Neuronal stem cell (in vitro differentiated cells): ENCODE data around the gene DQX1.

Experiments used
- DNase-seq: peaks from one replicate; pipeline ENCODE4 v3.0.0-alpha.2; 2013; ENCODE audit warnings: low spot score
- H2AFZ ChIP-seq: one replicate; pipeline ENCODE4 v1.6.1; 2013; ENCODE audit warnings: mild to moderate bottlenecking, low read length, inconsistent platforms
- H2AK5ac ChIP-seq: 2 replicates; pipeline ENCODE4 v1.6.1; 2013; ENCODE audit warnings: low read depth, mild to moderate bottlenecking, inconsistent platforms, low read length, moderate library complexity, mixed read lengths
- H2BK120ac ChIP-seq: 2 replicates; pipeline ENCODE4 v1.6.1; 2013; ENCODE audit warnings: low read depth, mild to moderate bottlenecking, inconsistent platforms, low read length, moderate library complexity, mixed read lengths
- H2BK12ac ChIP-seq: one replicate; pipeline ENCODE4 v1.6.1; 2013; ENCODE audit warnings: low read length, inconsistent platforms
- H2BK15ac ChIP-seq: 2 replicates; pipeline ENCODE4 v1.6.1; 2013; ENCODE audit warnings: mild to moderate bottlenecking, low read length, inconsistent platforms, mixed read lengths
- H2BK5ac ChIP-seq: one replicate; pipeline ENCODE4 v1.6.1; 2013; ENCODE audit warnings: inconsistent platforms, mild to moderate bottlenecking, low read length, moderate library complexity
- H3K14ac ChIP-seq: one replicate; pipeline ENCODE4 v1.6.1; 2013; ENCODE audit warnings: low read length, inconsistent platforms
- H3K18ac ChIP-seq: 2 replicates; pipeline ENCODE4 v1.6.1; 2013; ENCODE audit warnings: low read length, inconsistent platforms
- H3K23ac ChIP-seq: 2 replicates; pipeline ENCODE4 v1.6.1; 2013; ENCODE audit warnings: low read depth, mild to moderate bottlenecking, mixed read lengths, low read length, inconsistent platforms; ENCODE audit not compliant: poor library complexity
- H3K27ac ChIP-seq: replicated peaks from 3 replicates; pipeline ENCODE4 v1.5.1; 2013; ENCODE audit warnings: low read length, inconsistent platforms
- H3K27me3 ChIP-seq, 3 experiments: 2 replicates each; pipeline ENCODE4 v1.6.1; 2013; ENCODE audit warnings: low read length in 3 of 3, mild to moderate bottlenecking in 2 of 3, inconsistent platforms in 1 of 3, low read depth in 1 of 3, mixed read lengths in 1 of 3, moderate library complexity in 1 of 3; ENCODE audit not compliant: control insufficient read depth in 3 of 3, insufficient read depth in 3 of 3
- H3K36me3 ChIP-seq, 2 donors: replicated peaks in 1 of 2; 2 replicates each; pipeline ENCODE4 v1.6.1; 2013; ENCODE audit warnings: low read length in 2 of 2; ENCODE audit not compliant: control insufficient read depth in 2 of 2, insufficient read depth in 2 of 2
- H3K4ac ChIP-seq: 2 replicates; pipeline ENCODE4 v1.6.1; 2013; ENCODE audit warnings: inconsistent platforms, mild to moderate bottlenecking, low read length, moderate library complexity
- H3K4me1 ChIP-seq, 2 donors: 1 replicate in 1 of 2; 2 replicates in 1 of 2; pipeline ENCODE4 v1.6.1; 2013; ENCODE audit warnings: low read length in 2 of 2, low read depth in 1 of 2; ENCODE audit not compliant: control insufficient read depth in 2 of 2, insufficient read depth in 1 of 2
- H3K4me2 ChIP-seq: one replicate; pipeline ENCODE4 v1.6.1; 2013; ENCODE audit warnings: mild to moderate bottlenecking, low read length, inconsistent platforms; ENCODE audit not compliant: insufficient read depth, poor library complexity, severe bottlenecking
- H3K4me3 ChIP-seq, 2 donors: 2 replicates each; pipeline ENCODE4 v1.5.1; 2013; ENCODE audit warnings: low read length in 2 of 2, mild to moderate bottlenecking in 2 of 2, inconsistent platforms in 1 of 2, moderate library complexity in 1 of 2
- H3K79me1 ChIP-seq: one replicate; pipeline ENCODE4 v1.6.1; 2013; ENCODE audit warnings: low read depth, mild to moderate bottlenecking, inconsistent platforms, low read length, moderate library complexity
- H3K9ac ChIP-seq: one replicate; pipeline ENCODE4 v1.6.1; 2013; ENCODE audit warnings: mild to moderate bottlenecking, low read depth, low read length, inconsistent platforms; ENCODE audit not compliant: poor library complexity
- H3K9me3 ChIP-seq, 2 donors: replicated peaks in 1 of 2; 2 replicates each; pipeline versions ENCODE3 to v1.6.1; 2013; ENCODE audit warnings: low read length in 2 of 2, mild to moderate bottlenecking in 2 of 2, inconsistent platforms in 1 of 2, low read depth in 1 of 2, mixed read lengths in 1 of 2, moderate library complexity in 1 of 2; ENCODE audit not compliant: control insufficient read depth in 2 of 2, insufficient read depth in 1 of 2
- H4K8ac ChIP-seq: one replicate; pipeline ENCODE4 v1.6.1; 2013; ENCODE audit warnings: low read depth, mild to moderate bottlenecking, inconsistent platforms, low read length, moderate library complexity
- H4K91ac ChIP-seq: one replicate; pipeline ENCODE4 v1.6.1; 2013; ENCODE audit warnings: low read length, low read depth, mild to moderate bottlenecking, inconsistent platforms; ENCODE audit not compliant: poor library complexity
- WGBS, 2 donors: extraction: QIAGEN DNeasy Blood & Tissue Kit; methylation state at CpG; one replicate each; pipeline ENCODE4 v1.1.7; 2013; ENCODE audit warnings: missing lambda C conversion rate in 2 of 2, mixed read lengths in 1 of 2; ENCODE audit not compliant: insufficient read length in 2 of 2, insufficient replicate concordance in 1 of 2; ENCODE audit errors: extremely low coverage in 2 of 2; 5-methylcytosine and 5-hydroxymethylcytosine counted together

Gene DQX1

GRCh38 chr2:74514368-74515270 lies 11.4 kb downstream of the DQX1 start, which contains the start of gene TLX2:
Gene TLX2 (plus strand): TSS chr2:74514450. CDS start chr2:74514807, 357 bp downstream.
- no peak within 1 kb of the TSS for H3K4ac ChIP-seq
- H2BK5ac ChIP-seq: no peak within 1 kb of the TSS
- H2BK15ac ChIP-seq: peak within 1 kb of the TSS; percentile 35
- DNase-seq: no peak
- no peak within 1 kb of the TSS for H3K27ac ChIP-seq
- no peak within 1 kb of the TSS for H4K91ac ChIP-seq
- no peak within 1 kb of the TSS for H3K14ac ChIP-seq
- H4K8ac ChIP-seq: no peak within 1 kb of the TSS
- H3K9ac ChIP-seq: peak within 1 kb of the TSS; percentile 35
- H3K4me2 ChIP-seq: no peak within 1 kb of the TSS
- peaks cover 5 to 14% of the 10 kb centered on the region in 2 donors for H3K9me3 ChIP-seq
- no peaks in the 10 kb centered on the region for H3K79me1 ChIP-seq
- H3K4me1 ChIP-seq: peaks cover 2 to 4% of the 10 kb centered on the region in 2 donors
- peaks cover 45 to 98% (median 95%) of the 10 kb centered on the region in 3 experiments for H3K27me3 ChIP-seq
- peak within 1 kb of the TSS; percentile 57 for H2AK5ac ChIP-seq
- peak within 1 kb of the TSS; percentile 88 for H2AFZ ChIP-seq
- H2BK12ac ChIP-seq: peak within 1 kb of the TSS; percentile 46
- no peak within 1 kb of the TSS for H2BK120ac ChIP-seq
- WGBS, 2 donors: no CpG with 5 or more reads among the region's 82 CpGs
- no peaks in the 10 kb centered on the region for H3K36me3 ChIP-seq
- peak within 1 kb of the TSS; percentile 46 for H3K18ac ChIP-seq
- H3K23ac ChIP-seq: peak within 1 kb of the TSS; percentile 82
- H3K4me3 ChIP-seq: peak within 1 kb of the TSS in 1 of 2 donors; percentile 42

GRCh38 chr2:74513605-74514367 lies 12.2 kb downstream of the DQX1 start:
- no peak overlapping the region for H2AK5ac ChIP-seq

DNA sequence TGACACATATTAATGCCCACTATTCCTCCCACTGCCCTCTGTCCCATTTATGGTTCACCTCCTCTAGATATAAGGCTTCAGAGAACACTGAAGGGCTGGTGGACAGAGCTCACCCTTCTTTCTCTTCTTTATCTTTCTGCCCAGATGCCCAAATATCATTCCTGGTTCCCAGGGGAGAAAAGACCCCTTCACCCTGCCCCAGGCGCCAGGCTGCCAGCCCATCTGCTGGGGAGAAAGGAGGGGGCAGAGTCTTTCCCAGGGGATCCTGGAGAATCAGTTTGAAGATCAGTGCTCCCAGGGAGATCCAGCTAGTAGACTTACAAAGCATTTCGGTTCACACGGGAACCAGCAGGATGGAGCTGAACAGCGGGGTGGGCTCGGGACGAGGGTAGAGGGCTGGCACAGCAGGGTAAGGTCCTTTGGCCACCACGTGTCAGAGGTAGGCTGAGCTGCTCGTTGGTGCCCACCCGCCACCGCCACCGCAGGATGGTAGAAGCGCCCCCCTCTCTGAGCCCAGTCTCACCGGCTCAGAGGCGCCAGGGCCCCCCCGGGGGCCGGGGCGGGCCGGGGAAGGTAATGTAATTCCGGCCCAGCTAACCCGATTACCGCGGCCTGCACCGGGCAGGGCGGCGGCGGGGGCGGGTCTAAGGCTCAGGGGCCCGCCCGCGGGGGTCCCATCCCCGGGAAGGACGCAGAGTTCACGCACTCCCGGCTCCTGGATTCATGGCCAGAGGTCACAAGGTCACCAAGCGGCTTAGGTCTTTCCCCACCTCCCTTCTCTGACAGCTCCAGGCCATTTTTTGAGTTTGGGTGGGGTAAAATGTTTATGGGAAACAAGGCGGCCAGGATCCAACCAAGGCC lies 13.1 kb downstream of the DQX1 start:
- no peak for DNase-seq
- Histone ChIP-seq H2BK120ac (no peak overlapping the region), H3K23ac (no peak overlapping the region), H3K4ac (no peak overlapping the region), H3K36me3 (no peaks in the 10 kb centered on the region), H3K27ac (no peak overlapping the region), H3K9ac (no peak overlapping the region), H2BK12ac (no peak overlapping the region), H2BK5ac (no peak overlapping the region), H3K4me2 (no peak overlapping the region), H3K14ac (no peak overlapping the region), H3K18ac (peak overlapping the region; percentile 9), H2AK5ac (no peak overlapping the region), H2BK15ac (no peak overlapping the region), H4K8ac (no peak overlapping the region), H4K91ac (no peak overlapping the region), H3K4me3 (no peak overlapping the region), H3K9me3 (peaks cover 3 to 14% of the 10 kb centered on the region in 2 donors), H3K79me1 (no peaks in the 10 kb centered on the region), H3K27me3 (peaks cover 48 to 94% (median 92%) of the 10 kb centered on the region in 3 experiments), H2AFZ (no peak overlapping the region), H3K4me1 (peaks cover 2 to 4% of the 10 kb centered on the region in 2 donors)
- WGBS, 2 donors: no CpG with 5 or more reads among the region's 36 CpGs

More at GRCh38 chr2:74513605-74514367, 12.2 kb downstream of the DQX1 start:
- Histone ChIP-seq H2BK5ac (no peak overlapping the region), H3K27ac (no peak overlapping the region), H3K9me3 (peaks cover 5 to 14% of the 10 kb centered on the region in 2 donors), H4K91ac (no peak overlapping the region), H3K4me1 (peaks cover 2 to 4% of the 10 kb centered on the region in 2 donors), H2AFZ (peak overlapping the region; percentile 71), H3K14ac (no peak overlapping the region), H2BK120ac (no peak overlapping the region), H3K36me3 (no peaks in the 10 kb centered on the region), H3K4ac (no peak overlapping the region), H3K23ac (peak overlapping the region; percentile 44), H3K9ac (no peak overlapping the region), H4K8ac (no peak overlapping the region), H2BK15ac (peak overlapping the region; percentile 35), H3K4me2 (no peak overlapping the region), H2BK12ac (no peak overlapping the region), H3K27me3 (peaks cover 46 to 96% (median 92%) of the 10 kb centered on the region in 3 experiments), H3K18ac (peak overlapping the region; percentile 33), H3K79me1 (no peaks in the 10 kb centered on the region), H3K4me3 (no peak overlapping the region)
- DNase-seq: no peak
- WGBS, 2 donors: no CpG with 5 or more reads among the region's 52 CpGs
